Heart left ventricle (tissue), 16 donors: ENCODE data around the gene KCNH1. TPM values are rescaled to one million over a fixed set of nuclear protein-coding genes. Genes with fewer than 3 reads are reported as not detected.

Source experiments
- ATAC-seq, 4 donors: fragments of 200-7000 bp; cut with Tn5 transposase; one replicate each; pipeline ENCODE4 v1.9.1; 2020 to 2022; ENCODE audit warnings: moderate library complexity in 4 of 4, mild to moderate bottlenecking in 3 of 4, moderate number of reproducible peaks in 1 of 4
- DNase-seq, 5 donors: peaks; one replicate each; pipeline ENCODE4 v3.0.0-alpha.2; 2020
- H3K27ac ChIP-seq, 12 donors: fragments of 200-600 bp; sonication (generic) in 4 of 12; one replicate each; pipeline versions ENCODE4 v1.5.0 to v1.8.0; 2016 to 2022; ENCODE audit warnings: mild to moderate bottlenecking in 2 of 12
- H3K27me3 ChIP-seq, 9 donors: fragments of 200-600 bp; sonication (generic) in 2 of 9; one replicate each; pipeline versions ENCODE4 v1.5.1 to v1.8.0; 2016 to 2022; ENCODE audit warnings: mild to moderate bottlenecking in 3 of 9
- H3K36me3 ChIP-seq, 9 donors: fragments of 200-600 bp; sonication (generic) in 2 of 9; one replicate each; pipeline versions ENCODE4 v1.5.0 to v1.8.0; 2018 to 2022; ENCODE audit warnings: mild to moderate bottlenecking in 2 of 9
- H3K4me1 ChIP-seq, 12 donors: fragments of 200-600 bp; sonication (generic) in 4 of 12; one replicate each; pipeline versions ENCODE4 v1.5.0 to v1.8.0; 2016 to 2022; ENCODE audit warnings: mild to moderate bottlenecking in 3 of 12
- H3K4me3 ChIP-seq, 12 donors: fragments of 200-600 bp; sonication (generic) in 4 of 12; one replicate each; pipeline versions ENCODE4 v1.5.0 to v1.8.0; 2017 to 2022; ENCODE audit warnings: mild to moderate bottlenecking in 9 of 12, moderate library complexity in 4 of 12
- H3K9me3 ChIP-seq, 12 donors: fragments of 200-600 bp; sonication (generic) in 4 of 12; one replicate each; pipeline versions ENCODE4 v1.5.0 to v1.8.0; 2016 to 2022; ENCODE audit warnings: mild to moderate bottlenecking in 1 of 12
- POLR2A ChIP-seq, 2 donors: fragments of 450-650 bp; IDR thresholded peaks; one replicate each; pipeline ENCODE4 v1.6.1; 2017; ENCODE audit warnings: antibody characterized with exemption in 2 of 2, mild to moderate bottlenecking in 2 of 2, moderate library complexity in 2 of 2
- WGBS, 4 donors: extraction: QIAGEN DNeasy Blood & Tissue Kit in 2 of 4; methylation state at CpG; one replicate each; pipeline versions ENCODE4 v1.1.5 to v1.1.7; 2013 to 2018; 5-methylcytosine and 5-hydroxymethylcytosine counted together
- intact Hi-C, 10 donors: fragments of 100-400 bp; cut with DNase I; formaldehyde crosslinking; loops; one replicate each; pipeline versions ENCODE4 v1.11.1 to v1.14.2; 2022
- polyA plus RNA-seq, 2 donors: library from polyadenylated mRNA; stranded (reverse); fragments of 200-250 nt; gene quantifications; one replicate each; pipeline ENCODE4 v1.2.3, GENCODE V29; 2013
- total RNA-seq, 9 donors: library from RNA; depleted of rRNA in 2 of 9; stranded (reverse); fragments of >200 nt in 2 of 9; fragmentation: NEBNext Ultra II Directional in 3 of 9; extraction: Animal tissue kit (Norgen Biotek cat#: 25700) in 3 of 9; gene quantifications; one replicate each; pipeline versions ENCODE4 v1.1.0 to v1.2.4, GENCODE V29; 2016 to 2023
- TF ChIP-seq, protein P1 (sequence below), 12 donors: fragments of 200-600 bp; sonication (generic) in 4 of 12; IDR thresholded peaks; one replicate each; pipeline versions ENCODE4 v1.5.0 to v1.8.0; 2018 to 2022; ENCODE audit warnings: antibody characterized with exemption in 12 of 12, mild to moderate bottlenecking in 5 of 12
- donor health status: ischemic (EF 13 %, LVEDD 7.1; RV severe dilation, severe dysfunction).
- donor health status: healthy with polysubstance abuse.
- donor health status: DM: no; HTN: yes; CAD: no.
- donor health status: DM: no; HTN: no; CAD: no.
- donor health status: ischemic (EF 25% LVEDD 6.9; RV normal size, moderate dysfunction).
- donor health status: ischemic (EF 25% LVEDD 5.7; RV mildly dilated, moderate dysfunction).
- donor health status: healthy.
- donor health status: DM: yes; HTN: yes; CAD: no.
- donor health status: ischemic (EF 35%, LVEDD 5.7; RV mildly dilated, moderate dysfunction).
- donor health status: nonischemic (EF 11% LVEDD 7.7; RV severe dilation, severe dysfunction).
- donor health status: DM: yes; HTN: yes; CAD: no.
- donor health status: PGD.
- donor health status: ischemic (EF 29% LVEDD 5.4; RV normal size, mild dysfunction).
- donor health status: nonischemic (EF 23%, LVEDD 6.1; RV moderate dilation, normal function).

Gene KCNH1
- total and polyA plus RNA-seq, 11 donors, result 0.03 TPM; not detected in 10

DNA sequence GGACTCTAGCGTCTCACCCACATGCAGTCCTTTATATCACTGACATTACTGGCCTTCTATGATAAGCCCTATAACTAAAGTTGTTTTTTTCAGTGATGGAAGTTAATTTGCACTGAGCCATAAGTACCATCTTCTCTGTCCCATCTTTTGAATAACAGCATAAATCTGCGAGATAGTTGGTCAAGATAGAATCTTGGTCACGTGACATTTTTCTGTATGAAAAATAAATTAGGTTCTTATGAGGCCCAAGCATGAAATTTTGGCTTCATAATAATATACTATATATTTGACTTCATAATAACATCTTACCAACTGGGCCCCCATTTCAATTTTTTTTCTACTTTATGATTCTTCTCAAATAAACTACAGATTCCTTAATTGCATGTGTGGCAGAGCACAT lies 285.5 kb downstream of the KCNH1 start:
- Histone ChIP-seq H3K4me1 (no peaks in the 10 kb centered on the region), H3K27ac (no peak overlapping the region), H3K27me3 (no peaks in the 10 kb centered on the region), H3K36me3 (no peaks in the 10 kb centered on the region), H3K4me3 (no peak overlapping the region), H3K9me3 (no peaks in the 10 kb centered on the region)
- 82 to 87% (median 86%) methylated on average over 3 of the region's 3 CpGs for WGBS, 4 donors
- TF ChIP-seq POLR2A (IDR thresholded peaks at IDR 0.05), result no peak
- TF ChIP-seq, protein P1, sequence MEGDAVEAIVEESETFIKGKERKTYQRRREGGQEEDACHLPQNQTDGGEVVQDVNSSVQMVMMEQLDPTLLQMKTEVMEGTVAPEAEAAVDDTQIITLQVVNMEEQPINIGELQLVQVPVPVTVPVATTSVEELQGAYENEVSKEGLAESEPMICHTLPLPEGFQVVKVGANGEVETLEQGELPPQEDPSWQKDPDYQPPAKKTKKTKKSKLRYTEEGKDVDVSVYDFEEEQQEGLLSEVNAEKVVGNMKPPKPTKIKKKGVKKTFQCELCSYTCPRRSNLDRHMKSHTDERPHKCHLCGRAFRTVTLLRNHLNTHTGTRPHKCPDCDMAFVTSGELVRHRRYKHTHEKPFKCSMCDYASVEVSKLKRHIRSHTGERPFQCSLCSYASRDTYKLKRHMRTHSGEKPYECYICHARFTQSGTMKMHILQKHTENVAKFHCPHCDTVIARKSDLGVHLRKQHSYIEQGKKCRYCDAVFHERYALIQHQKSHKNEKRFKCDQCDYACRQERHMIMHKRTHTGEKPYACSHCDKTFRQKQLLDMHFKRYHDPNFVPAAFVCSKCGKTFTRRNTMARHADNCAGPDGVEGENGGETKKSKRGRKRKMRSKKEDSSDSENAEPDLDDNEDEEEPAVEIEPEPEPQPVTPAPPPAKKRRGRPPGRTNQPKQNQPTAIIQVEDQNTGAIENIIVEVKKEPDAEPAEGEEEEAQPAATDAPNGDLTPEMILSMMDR (IDR thresholded peaks at IDR 0.05), result no peak
- intact Hi-C loops, result no loop called here
- ATAC-seq, result no peak
- DNase-seq, result no peak

DNA sequence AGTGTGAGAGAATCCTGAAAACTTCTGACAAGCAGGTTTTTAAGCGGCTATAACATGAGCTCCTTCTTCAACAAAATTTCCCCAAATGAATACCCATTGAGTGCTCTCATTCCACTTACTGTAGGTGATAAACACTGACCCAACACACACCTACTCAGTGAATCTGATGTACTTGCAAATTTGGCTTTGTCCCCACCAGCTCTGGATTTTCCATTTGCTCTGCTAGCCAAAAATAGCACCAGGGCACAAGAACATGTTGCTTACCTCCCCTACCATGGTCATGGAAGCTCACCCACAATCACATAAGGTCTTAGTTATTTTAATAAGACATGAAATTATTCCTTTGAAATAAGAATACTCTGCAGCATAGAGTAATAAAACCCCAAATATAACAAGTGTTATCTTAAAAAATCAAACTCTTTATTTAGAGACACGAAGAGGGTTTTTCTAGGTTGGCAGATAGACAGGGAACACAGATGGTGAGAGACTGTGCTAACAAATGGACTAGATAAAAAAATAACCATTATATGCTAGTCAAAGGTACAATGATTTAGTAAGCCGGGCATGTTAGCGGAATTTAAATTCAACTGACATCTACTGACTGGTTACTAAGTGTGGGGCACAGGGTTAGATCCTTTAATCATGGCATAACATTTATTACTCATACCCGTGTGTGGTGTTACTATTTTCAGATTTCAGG lies 291.9 kb downstream of the KCNH1 start:
- TF ChIP-seq POLR2A (IDR thresholded peaks at IDR 0.05), result no peak
- TF ChIP-seq, protein P1 (IDR thresholded peaks at IDR 0.05), result no peak
- peak in 2 of 5 donors; percentile 10 to 27 for DNase-seq
- Histone ChIP-seq H3K4me1 (peaks cover 0 to 3% (median 0%) of the 10 kb centered on the region in 12 donors), H3K9me3 (peaks cover 0 to 10% (median 0%) of the 10 kb centered on the region in 12 donors), H3K36me3 (no peaks in the 10 kb centered on the region), H3K4me3 (no peak overlapping the region), H3K27ac (no peak overlapping the region), H3K27me3 (no peaks in the 10 kb centered on the region)
- intact Hi-C loops, result no loop called here
- 66 to 76% (median 72%) methylated on average over 5 of the region's 5 CpGs for WGBS, 4 donors
- peak; percentile 55 to 98 (median 88) for ATAC-seq

DNA sequence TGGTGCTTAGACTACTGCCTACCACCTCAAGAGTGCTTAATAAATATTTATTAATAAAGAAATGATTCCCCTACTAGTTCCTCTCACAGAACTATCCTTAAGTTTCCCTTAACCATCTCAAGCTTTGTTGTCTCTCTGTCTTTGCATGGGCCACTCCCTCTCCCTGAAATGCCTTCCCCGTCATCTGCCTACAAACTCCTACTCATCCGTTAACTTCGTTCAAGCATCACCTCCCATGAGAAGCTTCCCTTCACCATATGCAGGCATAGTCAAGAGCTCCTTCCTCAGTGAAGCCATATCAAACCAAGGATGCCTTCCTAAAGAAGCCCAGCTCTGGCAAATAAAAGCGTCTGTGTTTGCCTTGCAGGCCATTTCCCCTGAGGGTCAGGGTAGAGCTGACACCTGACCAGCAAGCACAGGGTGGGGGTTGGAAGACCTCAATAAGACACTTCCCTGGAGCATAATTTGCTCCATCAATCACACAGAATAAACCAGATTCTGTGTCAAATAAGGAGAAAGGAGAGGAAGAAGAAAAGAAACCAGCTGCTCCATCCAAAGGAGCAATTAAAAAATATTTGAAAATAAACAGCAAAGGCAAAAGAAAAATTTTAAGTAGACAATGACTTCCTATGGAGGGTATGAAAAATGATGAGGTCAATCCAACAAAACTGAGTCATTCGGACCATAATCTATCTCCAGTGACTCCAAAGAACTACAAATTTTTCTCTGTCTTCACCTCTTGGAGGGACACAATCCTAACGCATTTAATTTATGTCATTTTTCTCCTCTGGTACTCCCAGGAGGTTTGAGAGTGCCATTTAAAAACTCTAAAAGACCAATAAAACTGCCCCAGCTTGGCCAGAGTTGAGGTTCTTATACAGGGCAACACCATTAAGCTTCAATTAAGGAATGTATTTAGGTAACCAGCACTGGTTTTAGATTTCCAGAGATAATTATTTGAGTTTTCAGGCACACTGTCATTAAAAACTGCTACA lies 303.6 kb downstream of the KCNH1 start:
- no peaks in the 10 kb centered on the region for H3K4me1 ChIP-seq
- no peak for DNase-seq
- TF ChIP-seq, protein P1 (IDR thresholded peaks at IDR 0.05), result no peak
- no peak for TF ChIP-seq POLR2A (IDR thresholded peaks at IDR 0.05)

More for the DNA sequence above, 303.6 kb downstream of the KCNH1 start:
- ATAC-seq, result no peak
- no peak overlapping the region for H3K27ac ChIP-seq
- intact Hi-C loops, result no loop called here
- no peaks in the 10 kb centered on the region for H3K9me3 ChIP-seq
- 62 to 77% (median 74%) methylated on average over 6 of the region's 6 CpGs for WGBS, 4 donors
- no peaks in the 10 kb centered on the region for H3K36me3 ChIP-seq
- no peak overlapping the region for H3K4me3 ChIP-seq
- H3K27me3 ChIP-seq, result peaks cover 0 to 3% (median 0%) of the 10 kb centered on the region in 9 donors
